Spleen (tissue), 11 donors: ENCODE results near the gene PPP1R16B. TPM values are rescaled to one million over a fixed set of nuclear protein-coding genes. Genes with fewer than 3 reads are reported as not detected.
A peak's percentile ranks its signal among the peaks of the same experiment; 100 is the strongest.

ENCODE experiments used
- DNase-seq: peaks from one replicate; pipeline ENCODE4 v3.0.0-alpha.2; 2020
- H3K27ac ChIP-seq, 8 donors: fragments of 200-600 bp; sonication (generic) in 7 of 8; 1 replicate in 4 of 8; 2 replicates in 4 of 8; pipeline versions ENCODE4 v1.5.0 to v1.8.0; 2016 to 2021; ENCODE audit warnings: inconsistent platforms in 4 of 8, mild to moderate bottlenecking in 4 of 8, moderate library complexity in 1 of 8
- H3K27me3 ChIP-seq, 7 donors: fragments of 200-600 bp; sonication (generic) in 6 of 7; replicated peaks in 1 of 7; 1 replicate in 4 of 7; 2 replicates in 3 of 7; pipeline versions ENCODE4 v1.5.0 to v1.8.0; 2016 to 2021; ENCODE audit warnings: inconsistent platforms in 3 of 7, mild to moderate bottlenecking in 1 of 7
- H3K36me3 ChIP-seq, 6 donors: fragments of 200-600 bp; sonication (generic) in 5 of 6; 1 replicate in 4 of 6; 2 replicates in 2 of 6; pipeline versions ENCODE4 v1.5.0 to v1.8.0; 2016 to 2021; ENCODE audit warnings: inconsistent platforms in 2 of 6
- H3K4me1 ChIP-seq, 6 donors: fragments of 200-600 bp; sonication (generic) in 5 of 6; 1 replicate in 3 of 6; 2 replicates in 3 of 6; pipeline versions ENCODE4 v1.5.0 to v1.8.0; 2016 to 2021; ENCODE audit warnings: inconsistent platforms in 3 of 6
- H3K4me3 ChIP-seq, 8 donors: fragments of 200-600 bp; sonication (generic) in 7 of 8; 1 replicate in 4 of 8; 2 replicates in 4 of 8; pipeline versions ENCODE4 v1.5.0 to v1.8.0; 2016 to 2021; ENCODE audit warnings: inconsistent platforms in 4 of 8, mild to moderate bottlenecking in 4 of 8, moderate library complexity in 2 of 8
- H3K9me3 ChIP-seq, 8 donors: fragments of 200-600 bp; sonication (generic) in 7 of 8; 1 replicate in 4 of 8; 2 replicates in 4 of 8; pipeline versions ENCODE4 v1.5.0 to v1.8.0; 2016 to 2021; ENCODE audit warnings: inconsistent platforms in 4 of 8
- CTCF ChIP-seq, 11 experiments: fragments of 200-600 bp in 7 of 11; fragments of 450-650 bp in 4 of 11; sonication (generic) in 4 of 11; IDR thresholded peaks in 8 of 11; conservative IDR thresholded peaks in 3 of 11; 1 replicate in 7 of 11; 2 replicates in 4 of 11; pipeline versions ENCODE4 v1.4.0 to v1.8.0; 2016 to 2021; ENCODE audit warnings: antibody characterized with exemption in 11 of 11, inconsistent platforms in 4 of 11, mild to moderate bottlenecking in 1 of 11
- POLR2A ChIP-seq, 3 donors: fragments of 450-650 bp; IDR thresholded peaks; one replicate each; pipeline ENCODE4 v1.5.1; 2017; ENCODE audit warnings: antibody characterized with exemption in 3 of 3, mild to moderate bottlenecking in 1 of 3
- POLR2AphosphoS5 ChIP-seq, 3 donors: sonication (generic); formaldehyde crosslinking; IDR thresholded peaks; one replicate each; pipeline ENCODE4 v1.5.1; 2017; ENCODE audit warnings: antibody characterized with exemption in 3 of 3
- WGBS, 5 donors: extraction: QIAGEN DNeasy Blood & Tissue Kit in 3 of 5; methylation state at CpG; one replicate each; pipeline versions ENCODE4 v1.1.5 to v1.1.7; 2013 to 2018; 5-methylcytosine and 5-hydroxymethylcytosine counted together
- intact Hi-C: fragments of 100-400 bp; cut with DNase I; formaldehyde crosslinking; loops from one replicate; pipeline ENCODE4 v1.15.0; 2023; ENCODE audit warnings: low total_unique reads
- polyA plus RNA-seq, 3 donors: library from polyadenylated mRNA; stranded (reverse); fragments of 200-250 nt; gene quantifications; one replicate each; pipeline ENCODE4 v1.2.1, GENCODE V29; 2013
- total RNA-seq, 7 donors: library from RNA; depleted of rRNA in 3 of 7; stranded (reverse); fragments of >200 nt in 3 of 7; fragmentation: NEBNext Ultra II Directional in 4 of 7; extraction: Animal tissue kit (Norgen Biotek cat#: 25700) in 4 of 7; gene quantifications; one replicate each; pipeline versions ENCODE4 v1.1.0 to v1.2.1, GENCODE V29; 2016 to 2021
- donor health status: healthy with polysubstance abuse.
- donor health status: DM: no; HTN: no; CAD: no; lungs with moderate emphysema.
- donor health status: DM: no; HTN: no; CAD: no.
- donor health status: Bipolar disorder and iron deficiency.
- donor health status: healthy.
- donor health status: DM: no; HTN: no; CAD: no.
- donor health status: DM: yes; HTN: yes; CAD: no.

PPP1R16B gene
- total and polyA plus RNA-seq, 10 donors, result 16.0 to 66.0 (median 43.1) TPM

- DNase-seq, result no peak
- H3K9me3 ChIP-seq, result peaks cover 0 to 7% (median 6%) of the 10 kb centered on the region in 8 donors
- WGBS, 5 donors, result 60 to 75% (median 68%) methylated on average over 9 of the region's 9 CpGs
- H3K36me3 ChIP-seq, result peaks cover 0 to 72% (median 9%) of the 10 kb centered on the region in 6 donors
- peak in 1 of 3 donors; percentile 11 for TF ChIP-seq POLR2AphosphoS5 (IDR thresholded peaks at IDR 0.05)
- no peak for TF ChIP-seq POLR2A (IDR thresholded peaks at IDR 0.05)
- TF ChIP-seq CTCF (IDR thresholded peaks at IDR 0.05 in 8 of 11, conservative IDR thresholded peaks at IDR 0.05 in 3 of 11), result no peak
- intact Hi-C loops, result no loop called here
- H3K27ac ChIP-seq, result peak overlapping the region in 2 of 8 donors; percentile 16 to 32
- peaks cover 13 to 91% (median 52%) of the 10 kb centered on the region in 6 donors for H3K4me1 ChIP-seq
- H3K4me3 ChIP-seq, result no peak overlapping the region
- no peaks in the 10 kb centered on the region for H3K27me3 ChIP-seq
These were observed 20.6 kb downstream of the PPP1R16B start for GRCh38 chr20:38825901-38826625.

- Histone ChIP-seq H3K27ac (peak overlapping the region in 6 of 8 donors; percentile 15 to 49 (median 35)), H3K9me3 (no peaks in the 10 kb centered on the region), H3K4me1 (peaks cover 13 to 100% (median 62%) of the 10 kb centered on the region in 6 donors), H3K4me3 (no peak overlapping the region), H3K27me3 (no peaks in the 10 kb centered on the region), H3K36me3 (peaks cover 0 to 81% (median 11%) of the 10 kb centered on the region in 6 donors)
- intact Hi-C loops, result no loop called here
- WGBS, 5 donors, result 50 to 57% (median 55%) methylated on average over 7 of the region's 7 CpGs
- TF ChIP-seq POLR2AphosphoS5 (IDR thresholded peaks at IDR 0.05) (no peak), CTCF (IDR thresholded peaks at IDR 0.05 in 8 of 11, conservative IDR thresholded peaks at IDR 0.05 in 3 of 11) (no peak), POLR2A (IDR thresholded peaks at IDR 0.05) (no peak)
- no peak for DNase-seq
These were observed 22.3 kb downstream of the PPP1R16B start for GRCh38 chr20:38827770-38828281.

GRCh38 chr20:38828514-38829295 is 23.2 kb downstream of the PPP1R16B start:
- intact Hi-C loops, result no loop called here
- Histone ChIP-seq H3K4me3 (no peak overlapping the region), H3K27me3 (no peaks in the 10 kb centered on the region), H3K4me1 (peaks cover 13 to 100% (median 69%) of the 10 kb centered on the region in 6 donors), H3K27ac (peak overlapping the region in 5 of 8 donors; percentile 34 to 59 (median 43)), H3K9me3 (no peaks in the 10 kb centered on the region), H3K36me3 (peaks cover 0 to 74% (median 11%) of the 10 kb centered on the region in 6 donors)
- DNase-seq, result no peak
- WGBS, 5 donors, result 81 to 89% (median 86%) methylated on average over 6 of the region's 6 CpGs
- TF ChIP-seq CTCF (IDR thresholded peaks at IDR 0.05 in 8 of 11, conservative IDR thresholded peaks at IDR 0.05 in 3 of 11), result no peak
- no peak for TF ChIP-seq POLR2AphosphoS5 (IDR thresholded peaks at IDR 0.05)
- TF ChIP-seq POLR2A (IDR thresholded peaks at IDR 0.05), result no peak
